GM12801 (cell line): Measurements from ENCODE around the gene CADPS2.

ENCODE experiments used
- TF ChIP-seq, protein P1 (sequence below): IDR thresholded peaks from one replicate; pipeline ENCODE4 v1.5.1; 2011; ENCODE audit warnings: control low read depth; ENCODE audit not compliant: insufficient read length; ENCODE audit errors: extremely low read depth

Gene CADPS2

DNA sequence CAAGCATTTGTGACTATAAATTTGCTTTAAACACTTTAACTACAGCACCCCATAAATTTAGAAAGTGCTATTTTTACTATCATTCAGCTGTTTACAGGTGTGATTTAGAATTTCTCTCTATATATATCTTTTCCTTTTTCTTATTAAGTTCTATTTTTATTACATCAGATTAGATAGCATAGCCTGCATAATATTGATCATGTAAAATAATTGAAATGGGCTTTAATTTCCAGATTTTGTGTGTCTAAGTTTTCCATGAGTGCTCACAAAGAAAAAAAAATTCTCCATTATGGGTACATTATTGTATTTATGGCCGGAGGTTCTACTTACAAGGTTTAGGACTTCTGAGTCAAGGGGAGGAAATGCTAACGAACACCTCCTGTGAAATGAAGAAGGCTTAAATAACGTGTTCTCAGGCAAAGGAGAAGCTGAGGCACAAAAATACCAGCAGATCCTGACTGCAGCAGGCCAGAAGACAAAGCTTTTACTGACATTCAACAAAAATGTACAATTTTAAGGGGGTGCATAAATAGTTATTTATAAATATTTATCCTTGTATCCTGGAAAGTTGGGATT, 301.5 kb downstream of the CADPS2 start:
- TF ChIP-seq, protein P1, sequence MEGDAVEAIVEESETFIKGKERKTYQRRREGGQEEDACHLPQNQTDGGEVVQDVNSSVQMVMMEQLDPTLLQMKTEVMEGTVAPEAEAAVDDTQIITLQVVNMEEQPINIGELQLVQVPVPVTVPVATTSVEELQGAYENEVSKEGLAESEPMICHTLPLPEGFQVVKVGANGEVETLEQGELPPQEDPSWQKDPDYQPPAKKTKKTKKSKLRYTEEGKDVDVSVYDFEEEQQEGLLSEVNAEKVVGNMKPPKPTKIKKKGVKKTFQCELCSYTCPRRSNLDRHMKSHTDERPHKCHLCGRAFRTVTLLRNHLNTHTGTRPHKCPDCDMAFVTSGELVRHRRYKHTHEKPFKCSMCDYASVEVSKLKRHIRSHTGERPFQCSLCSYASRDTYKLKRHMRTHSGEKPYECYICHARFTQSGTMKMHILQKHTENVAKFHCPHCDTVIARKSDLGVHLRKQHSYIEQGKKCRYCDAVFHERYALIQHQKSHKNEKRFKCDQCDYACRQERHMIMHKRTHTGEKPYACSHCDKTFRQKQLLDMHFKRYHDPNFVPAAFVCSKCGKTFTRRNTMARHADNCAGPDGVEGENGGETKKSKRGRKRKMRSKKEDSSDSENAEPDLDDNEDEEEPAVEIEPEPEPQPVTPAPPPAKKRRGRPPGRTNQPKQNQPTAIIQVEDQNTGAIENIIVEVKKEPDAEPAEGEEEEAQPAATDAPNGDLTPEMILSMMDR = no peak

DNA sequence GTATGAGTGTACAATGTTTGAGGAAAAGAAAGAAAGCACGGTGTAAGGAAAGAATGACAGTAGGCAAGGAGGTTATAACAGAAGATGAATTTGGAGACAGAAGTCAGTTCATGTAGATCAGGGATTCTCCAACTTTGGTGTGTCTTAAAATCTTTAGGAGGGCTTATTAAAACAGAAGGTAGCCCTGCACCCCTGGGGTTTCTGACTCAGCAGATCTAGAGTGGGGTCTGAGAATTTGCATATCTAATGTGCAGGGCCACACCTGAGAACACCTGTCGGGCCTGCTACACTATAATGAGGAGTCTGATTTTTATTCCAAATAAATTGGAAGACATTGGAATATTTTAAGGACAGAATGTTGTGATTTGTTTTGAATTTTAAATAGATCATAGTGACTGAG, 307.9 kb downstream of the CADPS2 start:
- TF ChIP-seq, protein P1 = no peak

DNA sequence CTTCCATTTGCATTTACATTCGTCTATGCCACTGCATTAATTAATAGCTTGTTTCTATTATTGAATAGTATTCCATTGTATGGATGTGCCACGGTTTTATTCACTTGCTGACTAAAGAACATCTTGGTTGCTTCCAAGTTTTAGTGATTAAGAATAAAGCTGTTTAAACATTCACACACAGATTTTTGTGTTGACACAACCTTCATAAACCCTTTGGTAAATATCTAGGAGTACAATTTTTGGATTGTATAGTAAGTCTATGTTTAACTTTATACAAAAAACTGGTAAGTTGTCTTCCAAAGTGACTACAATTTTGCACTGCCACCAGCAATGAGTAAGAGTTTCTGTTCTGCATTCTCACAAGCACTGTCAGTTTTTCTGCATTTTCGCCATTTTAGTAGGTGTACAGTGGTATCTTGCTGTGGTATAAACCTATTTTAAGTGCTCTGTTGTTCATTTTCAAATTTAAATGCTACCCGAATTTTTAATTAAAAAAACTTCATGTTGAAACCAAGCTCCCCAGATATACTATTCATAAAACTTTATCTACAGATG, 308.7 kb downstream of the CADPS2 start:
- TF ChIP-seq, protein P1 = no peak

DNA sequence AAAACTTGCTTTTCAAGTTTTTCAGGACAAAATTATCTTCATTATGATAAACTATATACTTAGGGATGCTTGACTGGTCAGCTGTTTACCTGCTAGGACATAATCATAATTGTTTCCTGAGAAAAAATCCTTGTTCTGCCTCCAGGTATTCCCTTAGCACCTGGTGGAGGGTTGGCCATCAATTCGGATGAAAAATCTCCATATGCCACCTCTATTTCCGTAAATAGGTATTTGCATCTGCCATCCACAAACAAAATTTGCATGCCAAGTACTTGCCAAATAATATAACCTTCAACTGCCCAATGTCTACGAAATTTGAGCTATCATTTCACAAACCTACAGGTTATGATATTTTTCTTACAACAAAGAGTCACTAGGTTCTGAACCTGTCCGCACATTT, 313.6 kb downstream of the CADPS2 start:
- TF ChIP-seq, protein P1 = no peak

DNA sequence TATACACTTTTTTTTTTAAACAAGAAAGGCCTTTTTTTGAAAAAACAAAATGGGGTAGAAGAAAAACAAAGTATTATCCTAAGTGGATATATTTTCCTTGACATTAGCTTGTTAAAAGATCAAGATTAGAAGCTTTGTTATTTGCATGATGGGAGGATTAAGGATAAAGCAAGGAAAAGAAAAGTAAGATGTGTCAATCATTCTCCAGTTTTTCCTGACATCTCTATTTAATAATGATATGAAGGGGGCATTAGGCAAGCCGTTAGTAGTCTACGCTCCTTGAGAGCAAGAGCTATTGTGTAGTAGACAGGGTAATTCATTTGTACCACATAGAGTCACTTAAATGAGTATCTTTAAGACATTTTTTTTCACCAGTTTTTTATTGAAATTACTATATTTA, 324.9 kb downstream of the CADPS2 start:
- TF ChIP-seq, protein P1 = no peak

DNA sequence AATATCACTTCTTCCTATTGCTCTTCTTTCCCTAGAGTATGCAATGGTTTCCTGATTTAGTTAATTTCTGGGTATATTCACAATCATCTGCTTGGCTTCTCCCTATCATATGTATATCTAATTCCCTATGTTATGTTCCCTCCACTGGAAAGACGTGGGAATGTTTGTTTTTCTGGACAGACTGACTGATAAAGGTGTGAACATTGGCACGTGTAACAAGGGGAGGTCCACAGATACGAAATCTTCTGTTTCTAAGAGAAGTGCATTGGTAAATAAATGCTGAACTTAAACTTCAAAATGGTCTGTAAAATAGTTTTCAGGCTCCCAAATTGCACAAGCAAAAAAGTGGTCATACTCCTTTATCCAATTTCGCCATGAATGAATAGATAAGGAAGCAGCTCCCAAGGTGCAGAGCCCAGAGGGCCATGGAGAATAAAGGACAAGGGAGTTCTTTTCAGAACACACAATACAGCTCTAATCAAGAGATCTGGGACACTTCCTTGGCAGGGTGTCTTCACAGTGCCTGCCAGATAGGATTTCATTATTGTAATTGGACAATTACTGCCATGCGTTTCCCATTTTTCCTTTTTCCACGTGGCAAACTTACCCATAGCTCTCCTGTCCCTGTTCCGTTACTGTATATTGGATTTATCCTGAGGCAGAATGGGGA, 329.3 kb downstream of the CADPS2 start:
- TF ChIP-seq, protein P1 = no peak

DNA sequence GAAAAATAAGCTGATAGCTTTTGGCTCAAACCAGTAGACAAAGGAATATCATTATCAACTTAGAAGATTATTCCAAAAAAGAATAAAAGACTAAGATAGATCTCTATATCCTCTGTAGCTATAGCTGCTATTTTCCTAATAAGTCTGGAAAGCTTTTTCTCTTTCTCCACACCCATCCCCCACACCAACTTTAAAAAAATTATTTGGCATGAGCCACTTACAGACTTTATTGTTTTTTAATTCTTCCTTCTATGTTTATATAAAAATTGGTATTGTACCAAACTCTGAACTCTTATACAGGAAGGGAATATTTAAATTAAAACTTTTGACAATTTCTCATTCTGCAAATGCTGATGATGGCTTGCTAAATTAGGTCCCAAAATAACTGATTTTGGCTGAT, 330.0 kb downstream of the CADPS2 start:
- TF ChIP-seq, protein P1 = no peak
